ENCODE results near the gene DYSF. TPM values are rescaled to one million over a fixed set of nuclear protein-coding genes. Genes with fewer than 3 reads are reported as not detected.
A peak's percentile ranks its signal among the peaks of the same experiment; 100 is the strongest.

DYSF gene
- total RNA-seq, 1 donor from 2014 or later, result 100 TPM

GRCh38 chr2:71554028-71554705 lies 100.8 kb downstream of the DYSF start:
- DNase-seq, result no peak

- DNase-seq, result no peak
These were observed 101.3 kb downstream of the DYSF start for GRCh38 chr2:71554706-71555056.

GRCh38 chr2:71555798-71556454 lies 102.6 kb downstream of the DYSF start:
- DNase-seq, result no peak

- DNase-seq, result no peak
These were observed 103.4 kb downstream of the DYSF start for GRCh38 chr2:71556692-71557250.

GRCh38 chr2:71557321-71557720 lies 104.0 kb downstream of the DYSF start:
- DNase-seq, result no peak

GRCh38 chr2:71558300-71559051 lies 105.1 kb downstream of the DYSF start:
- DNase-seq, result no peak

- no peak for DNase-seq
These were observed 105.9 kb downstream of the DYSF start for GRCh38 chr2:71559080-71559827.

GRCh38 chr2:71559828-71560637 lies 106.7 kb downstream of the DYSF start:
- DNase-seq, result no peak

- DNase-seq, result peak; percentile 65
These were observed 107.3 kb downstream of the DYSF start for GRCh38 chr2:71560638-71561011.

- DNase-seq, result no peak
These were observed 108.3 kb downstream of the DYSF start for GRCh38 chr2:71561441-71562267.

- peak; percentile 35 for DNase-seq
These were observed 109.2 kb downstream of the DYSF start for GRCh38 chr2:71562518-71562917.

GRCh38 chr2:71563872-71564271 lies 110.5 kb downstream of the DYSF start:
- DNase-seq, result no peak

GRCh38 chr2:71564361-71564760 lies 111.0 kb downstream of the DYSF start:
- DNase-seq, result no peak

- DNase-seq, result no peak
These were observed 111.4 kb downstream of the DYSF start for GRCh38 chr2:71564790-71565189.

- peak; percentile 49 for DNase-seq
These were observed 113.0 kb downstream of the DYSF start for GRCh38 chr2:71566372-71566771.

- DNase-seq, result no peak
These were observed 114.3 kb downstream of the DYSF start for GRCh38 chr2:71567625-71568024.

GRCh38 chr2:71568103-71568502 lies 114.7 kb downstream of the DYSF start:
- no peak for DNase-seq

GRCh38 chr2:71570511-71570910 lies 117.2 kb downstream of the DYSF start:
- no peak for DNase-seq

- DNase-seq, result no peak
These were observed 117.6 kb downstream of the DYSF start for GRCh38 chr2:71570951-71571460.

GRCh38 chr2:71571945-71572344 lies 118.6 kb downstream of the DYSF start:
- no peak for DNase-seq
